PC-9 (cell line): Measurements from ENCODE around the gene HGS. TPM values are rescaled to one million over a fixed set of nuclear protein-coding genes. Genes with fewer than 3 reads are reported as not detected.

Source experiments
- BruUV-seq: library from RNA; stranded (reverse); fragments of 400-500 nt; replicated peaks from 2 replicates; lab custom pipeline; 2021; lab: Mats Ljungman, UMichigan
- CTCF ChIA-PET: fragments of 300-600 bp; sonication (Branson Sonifier 250); formaldehyde crosslinking; loops from one replicate; lab custom pipeline; 2022; ENCODE audit warnings: antibody characterized with exemption; lab: Charles Lee
- POLR2A ChIA-PET: fragments of 300-600 bp; sonication (Branson Sonifier 250); formaldehyde crosslinking; loops from one replicate; lab custom pipeline; 2022; ENCODE audit warnings: antibody characterized with exemption; ENCODE audit not compliant: unreplicated experiment; lab: Charles Lee
- DNase-seq, 2 experiments: peaks; one replicate each; pipeline versions ENCODE4 v3.0.0 to v3.0.0-alpha.2; 2015 to 2022; ENCODE audit warnings: mixed read lengths in 1 of 2
- H2AFZ ChIP-seq: fragments of 200-600 bp; sonication (generic); 2 replicates; pipeline ENCODE4 v1.8.1; 2017; ENCODE audit warnings: antibody characterized with exemption
- H3F3A ChIP-seq: fragments of 200-600 bp; sonication (generic); 2 replicates; pipeline ENCODE4 v1.8.1; 2017; ENCODE audit warnings: antibody characterized with exemption, mild to moderate bottlenecking, low read depth; ENCODE audit not compliant: insufficient read depth
- H3K27ac ChIP-seq: fragments of 200-600 bp; sonication (generic); 2 replicates; pipeline ENCODE4 v1.6.1; 2016; ENCODE audit warnings: mixed run types
- H3K27me3 ChIP-seq: fragments of 200-600 bp; sonication (generic); 2 replicates; pipeline ENCODE4 v1.6.1; 2016; ENCODE audit warnings: low read depth, mixed run types; ENCODE audit not compliant: insufficient read depth
- H3K36me3 ChIP-seq: fragments of 200-600 bp; sonication (generic); 2 replicates; pipeline ENCODE4 v1.6.1; 2016; ENCODE audit warnings: low read depth, mixed run types
- H3K4me1 ChIP-seq: fragments of 200-600 bp; sonication (generic); replicated peaks from 2 replicates; pipeline ENCODE4 v1.6.1; 2016; ENCODE audit warnings: mixed run types; ENCODE audit not compliant: insufficient read depth
- H3K4me2 ChIP-seq: fragments of 200-600 bp; sonication (generic); 2 replicates; pipeline ENCODE4 v1.6.1; 2017; ENCODE audit warnings: mixed run types
- H3K4me3 ChIP-seq: fragments of 200-600 bp; sonication (generic); 2 replicates; pipeline ENCODE4 v1.6.1; 2016; ENCODE audit warnings: mixed run types
- H3K79me2 ChIP-seq: fragments of 200-600 bp; sonication (generic); 2 replicates; pipeline ENCODE4 v1.6.1; 2017; ENCODE audit warnings: low read depth, mixed run types
- H3K9me2 ChIP-seq: fragments of 200-600 bp; sonication (generic); 2 replicates; pipeline ENCODE4 v1.8.1; 2017; ENCODE audit warnings: mild to moderate bottlenecking; ENCODE audit not compliant: insufficient read depth
- H3K9me3 ChIP-seq: fragments of 200-600 bp; sonication (generic); 2 replicates; pipeline ENCODE4 v1.8.1; 2016; ENCODE audit warnings: low read depth; ENCODE audit not compliant: insufficient read depth
- H4K20me1 ChIP-seq: fragments of 200-600 bp; sonication (generic); 2 replicates; pipeline ENCODE4 v1.8.1; 2017; ENCODE audit not compliant: insufficient read depth
- CTCF ChIP-seq: fragments of 200-600 bp; sonication (generic); conservative IDR thresholded peaks from 2 replicates; pipeline ENCODE4 v1.6.1; 2017; ENCODE audit warnings: mixed run types, antibody characterized with exemption, mild to moderate bottlenecking, moderate library complexity
- EZH2 ChIP-seq: fragments of 200-600 bp; sonication (generic); IDR thresholded peaks from 2 replicates; pipeline ENCODE4 v1.8.0; 2017; ENCODE audit warnings: antibody characterized with exemption, low read depth
- intact Hi-C: fragments of 100-400 bp; cut with micrococcal nuclease; formaldehyde crosslinking; loops from one replicate; pipeline ENCODE4 v1.10.0; 2022; ENCODE audit not compliant: unreplicated experiment
- total RNA-seq: library from RNA; stranded (reverse); gene quantifications from 2 replicates; pipeline ENCODE4 v1.2.3, GENCODE V29; 2021

The HGS gene
- total RNA-seq, 1 experiment from 2014 or later: 166 TPM

- ChIA-PET POLR2A (no interaction called here), CTCF (interaction anchor here (0.6 kb wide), 1 partner anchor 31 kb away, joined by 4 read pairs; no protein-coding TSS in a partner anchor)
- peaks cover 27% of the 10 kb centered on the region for H3K79me2 ChIP-seq
Measured at GRCh38 chr17:81707725-81708646, 24.2 kb downstream of the HGS start.

GRCh38 chr17:81708739-81709185, 25.0 kb downstream of the HGS start:
- TF ChIP-seq CTCF (no peak), EZH2 (no peak)
- Histone ChIP-seq H3F3A (peaks cover 34% of the 10 kb centered on the region; the same call in 1 of the 2 replicates), H3K9me2 (no peaks in the 10 kb centered on the region), H3K4me1 (peaks cover 16% of the 10 kb centered on the region), H3K36me3 (no peaks in the 10 kb centered on the region), H2AFZ (no peak overlapping the region), H3K27me3 (no peaks in the 10 kb centered on the region), H4K20me1 (no peaks in the 10 kb centered on the region), H3K9me3 (no peaks in the 10 kb centered on the region), H3K4me2 (no peak overlapping the region), H3K79me2 (peaks cover 29% of the 10 kb centered on the region), H3K27ac (no peak overlapping the region), H3K4me3 (no peak overlapping the region)
- BruUV-seq: no TSS peak
- intact Hi-C loops: no loop called here
- POLR2A ChIA-PET: interaction anchor here (0.5 kb wide), 1 partner anchor 9 kb away, joined by 4 read pairs; no protein-coding TSS in a partner anchor
- CTCF ChIA-PET: no interaction called here
- no peak for DNase-seq

More at GRCh38 chr17:81707725-81708646, 24.2 kb downstream of the HGS start:
- Histone ChIP-seq H2AFZ (no peak overlapping the region), H3F3A (peaks cover 29% of the 10 kb centered on the region; the same call in 1 of the 2 replicates), H3K27ac (no peak overlapping the region), H3K9me2 (no peaks in the 10 kb centered on the region), H3K4me3 (no peak overlapping the region), H3K27me3 (no peaks in the 10 kb centered on the region), H3K4me1 (peaks cover 14% of the 10 kb centered on the region), H3K9me3 (no peaks in the 10 kb centered on the region), H3K36me3 (no peaks in the 10 kb centered on the region), H4K20me1 (no peaks in the 10 kb centered on the region), H3K4me2 (no peak overlapping the region)
- BruUV-seq: no TSS peak
- TF ChIP-seq EZH2: no peak
- no peak for TF ChIP-seq CTCF
- intact Hi-C loops: no loop called here
- no peak for DNase-seq

GRCh38 chr17:81710514-81711308, 26.9 kb downstream of the HGS start:
- DNase-seq: no peak
- no peak overlapping the region for H2AFZ ChIP-seq
- ChIA-PET CTCF (no interaction called here), POLR2A (interaction anchor here (0.5 kb wide), 1 partner anchor 85 kb away, joined by 8 read pairs; no protein-coding TSS in a partner anchor)
- no peaks in the 10 kb centered on the region for H3K27me3 ChIP-seq
- 0 out of 2 replicates have a peak, but pooled peaks cover 3% of the 10 kb centered on the region for H4K20me1 ChIP-seq
- BruUV-seq: no TSS peak
- TF ChIP-seq EZH2 (no peak), CTCF (no peak)
- no peaks in the 10 kb centered on the region for H3K9me2 ChIP-seq
- H3K9me3 ChIP-seq: no peaks in the 10 kb centered on the region
- H3K4me2 ChIP-seq: peak overlapping the region; percentile 77
- intact Hi-C loops: loop anchor here (5.0 kb wide), 1 partner anchor 73 kb away; the partner anchor contains the start of genes NPLOC4 and TSPAN10
- H3F3A ChIP-seq: peaks cover 26% of the 10 kb centered on the region; the same call in 1 of the 2 replicates
- H3K4me3 ChIP-seq: peak overlapping the region; percentile 46; the same call in 1 of the 2 replicates
- H3K4me1 ChIP-seq: peaks cover 24% of the 10 kb centered on the region
- peaks cover 27% of the 10 kb centered on the region for H3K79me2 ChIP-seq
- H3K27ac ChIP-seq: peak overlapping the region; percentile 50
- H3K36me3 ChIP-seq: no peaks in the 10 kb centered on the region
